ENCODE data around the gene SC5D.

- no peak for TF ChIP-seq POLR2A (IDR thresholded peaks at IDR 0.05; ENCODE audit: low read depth, low read length)
- no peak for TF ChIP-seq TAF1 (IDR thresholded peaks at IDR 0.05; ENCODE audit: low read depth, low read length)
- no peak for TF ChIP-seq POLR2AphosphoS5 (IDR thresholded peaks at IDR 0.05; ENCODE audit: low read depth, low read length)
- no peak for TF ChIP-seq POU2F2 (IDR thresholded peaks at IDR 0.05; ENCODE audit: low read depth, low read length)
- no peak for TF ChIP-seq SPI1 (IDR thresholded peaks at IDR 0.05; ENCODE audit: low read depth, low read length)
- TF ChIP-seq PAX5 (IDR thresholded peaks at IDR 0.05; ENCODE audit: insufficient read depth, low read length, severe bottlenecking), result no peak
These were observed 1.3 kb upstream of the SC5D start for GRCh38 chr11:121291319-121291718.

Measured in GM12891 (cell line).